ENCODE results near the gene RFK.

The RFK gene

DNA sequence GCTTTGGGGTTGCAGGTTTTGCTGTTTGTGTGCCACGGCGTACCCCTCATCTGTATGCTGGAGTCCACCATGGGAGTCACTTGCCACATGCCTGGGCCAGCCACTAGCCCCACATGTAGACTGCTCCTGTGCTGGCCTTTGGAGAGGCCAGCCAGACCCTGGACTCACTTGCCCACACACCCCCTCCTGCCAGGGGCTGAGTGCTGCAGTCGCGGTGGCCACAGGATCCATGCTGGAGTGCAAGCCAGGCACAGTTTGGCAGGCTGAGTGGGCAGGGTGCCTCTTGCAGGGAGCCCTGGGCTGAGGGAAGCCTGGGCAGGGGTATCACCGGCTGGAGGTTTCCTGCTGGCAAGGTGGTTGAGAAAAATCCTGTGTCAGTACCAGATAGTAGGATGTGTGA lies 39.2 kb upstream of the RFK start:
- TF ChIP-seq, protein P1, sequence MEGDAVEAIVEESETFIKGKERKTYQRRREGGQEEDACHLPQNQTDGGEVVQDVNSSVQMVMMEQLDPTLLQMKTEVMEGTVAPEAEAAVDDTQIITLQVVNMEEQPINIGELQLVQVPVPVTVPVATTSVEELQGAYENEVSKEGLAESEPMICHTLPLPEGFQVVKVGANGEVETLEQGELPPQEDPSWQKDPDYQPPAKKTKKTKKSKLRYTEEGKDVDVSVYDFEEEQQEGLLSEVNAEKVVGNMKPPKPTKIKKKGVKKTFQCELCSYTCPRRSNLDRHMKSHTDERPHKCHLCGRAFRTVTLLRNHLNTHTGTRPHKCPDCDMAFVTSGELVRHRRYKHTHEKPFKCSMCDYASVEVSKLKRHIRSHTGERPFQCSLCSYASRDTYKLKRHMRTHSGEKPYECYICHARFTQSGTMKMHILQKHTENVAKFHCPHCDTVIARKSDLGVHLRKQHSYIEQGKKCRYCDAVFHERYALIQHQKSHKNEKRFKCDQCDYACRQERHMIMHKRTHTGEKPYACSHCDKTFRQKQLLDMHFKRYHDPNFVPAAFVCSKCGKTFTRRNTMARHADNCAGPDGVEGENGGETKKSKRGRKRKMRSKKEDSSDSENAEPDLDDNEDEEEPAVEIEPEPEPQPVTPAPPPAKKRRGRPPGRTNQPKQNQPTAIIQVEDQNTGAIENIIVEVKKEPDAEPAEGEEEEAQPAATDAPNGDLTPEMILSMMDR (IDR thresholded peaks at IDR 0.05; ENCODE audit: insufficient read depth, low read depth, low read length, missing control alignments) = no peak
- H3K4me3 ChIP-seq (ENCODE audit: low read length) = no peak overlapping the region
- DNase-seq (ENCODE audit: low read depth) = no peak

DNA sequence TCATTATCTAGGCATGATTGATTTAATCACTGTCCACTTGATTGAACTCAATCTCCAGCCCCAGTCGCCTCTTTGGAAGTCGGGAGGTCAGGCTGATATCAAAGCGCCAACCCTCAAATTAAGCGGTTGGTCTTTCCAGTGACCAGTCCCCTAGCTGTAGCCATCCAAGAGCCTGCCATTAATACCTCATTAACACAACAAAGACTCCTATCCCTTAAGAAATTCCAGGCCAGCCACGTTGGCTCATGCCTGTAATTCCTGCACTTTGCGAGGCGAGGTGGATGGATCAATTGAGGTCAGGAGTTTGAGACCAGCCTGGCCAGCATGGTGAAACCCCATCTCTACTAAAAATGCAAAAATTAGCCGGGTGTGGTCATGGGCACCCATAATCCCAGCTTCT lies 37.4 kb upstream of the RFK start:
- TF ChIP-seq, protein P1 (IDR thresholded peaks at IDR 0.05; ENCODE audit: insufficient read depth, low read depth, low read length, missing control alignments) = no peak
- no peak for DNase-seq (ENCODE audit: low read depth)
- no peak overlapping the region for H3K4me3 ChIP-seq (ENCODE audit: low read length)

DNA sequence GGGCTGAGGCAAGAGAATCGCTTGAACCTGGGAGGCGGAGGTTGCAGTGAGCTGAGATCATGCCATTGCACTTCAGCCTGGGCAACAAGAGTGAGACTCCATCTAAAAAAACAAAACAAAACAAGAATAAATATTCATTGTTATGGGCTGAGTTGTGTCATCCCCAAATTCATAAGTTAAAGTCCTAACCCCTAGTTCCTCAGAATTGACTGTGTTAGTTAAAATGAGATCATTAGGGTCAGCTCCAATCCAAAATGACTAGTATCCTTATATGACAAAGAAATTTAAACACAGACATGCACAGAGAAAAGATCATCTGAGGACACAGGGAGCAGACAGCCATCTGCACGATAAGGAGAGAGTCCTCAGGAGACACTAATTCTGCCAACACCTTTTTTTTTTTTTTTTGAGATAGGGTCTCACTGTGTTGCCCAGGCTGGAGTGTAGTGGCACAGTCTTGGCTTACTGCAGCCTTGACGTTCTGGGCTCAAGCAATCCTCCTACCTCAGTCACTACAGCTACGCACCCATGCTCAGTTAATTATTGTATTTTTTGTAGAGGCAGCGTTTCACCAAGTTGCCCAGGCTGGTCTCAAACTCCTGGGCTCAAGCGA lies 32.7 kb upstream of the RFK start:
- TF ChIP-seq, protein P1 (IDR thresholded peaks at IDR 0.05; ENCODE audit: insufficient read depth, low read depth, low read length, missing control alignments) = no peak
- no peak for DNase-seq (ENCODE audit: low read depth)

DNA sequence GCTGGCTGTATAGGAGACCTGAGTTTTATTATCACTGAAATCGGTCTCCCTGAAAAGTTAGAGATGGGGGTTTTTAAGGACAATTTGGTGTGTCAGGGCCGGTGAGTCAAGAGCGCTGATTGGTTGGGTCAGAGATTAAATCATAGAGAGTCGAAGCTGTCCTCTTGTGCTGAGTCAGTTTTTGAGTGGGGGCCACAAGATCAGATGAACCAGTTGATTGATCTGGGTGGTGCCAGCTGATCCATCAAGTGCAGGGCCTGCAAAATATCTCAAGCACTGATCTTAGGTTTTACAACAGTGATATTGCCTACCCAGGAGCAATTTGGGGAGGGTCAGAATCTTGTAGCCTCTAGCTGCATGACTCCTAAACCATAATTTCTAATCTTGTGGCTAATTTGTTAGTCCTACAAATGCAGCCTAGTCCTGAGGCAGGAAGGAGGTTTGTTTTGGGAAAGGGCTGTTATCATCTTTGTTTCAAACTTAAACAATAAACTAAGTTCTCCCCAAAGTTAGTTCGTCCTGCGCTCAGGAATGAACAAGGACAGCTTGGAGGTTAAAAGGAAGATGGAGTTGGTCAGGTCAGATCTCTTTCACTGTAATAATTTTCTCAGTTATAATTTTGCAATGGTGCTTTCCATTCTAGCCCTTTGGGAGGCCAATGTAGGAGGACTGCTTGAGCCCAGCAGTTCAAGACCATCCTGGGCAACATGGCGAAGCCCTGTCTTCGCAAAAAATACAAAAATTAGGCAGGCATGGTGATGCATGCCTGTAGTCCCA lies 31.6 kb upstream of the RFK start:
- no peak overlapping the region for H3K4me3 ChIP-seq (ENCODE audit: low read length)
- no peak for DNase-seq (ENCODE audit: low read depth)
- TF ChIP-seq, protein P1 (IDR thresholded peaks at IDR 0.05; ENCODE audit: insufficient read depth, low read depth, low read length, missing control alignments) = no peak

More for the DNA sequence above, 32.7 kb upstream of the RFK start:
- no peak overlapping the region for H3K4me3 ChIP-seq (ENCODE audit: low read length)

DNA sequence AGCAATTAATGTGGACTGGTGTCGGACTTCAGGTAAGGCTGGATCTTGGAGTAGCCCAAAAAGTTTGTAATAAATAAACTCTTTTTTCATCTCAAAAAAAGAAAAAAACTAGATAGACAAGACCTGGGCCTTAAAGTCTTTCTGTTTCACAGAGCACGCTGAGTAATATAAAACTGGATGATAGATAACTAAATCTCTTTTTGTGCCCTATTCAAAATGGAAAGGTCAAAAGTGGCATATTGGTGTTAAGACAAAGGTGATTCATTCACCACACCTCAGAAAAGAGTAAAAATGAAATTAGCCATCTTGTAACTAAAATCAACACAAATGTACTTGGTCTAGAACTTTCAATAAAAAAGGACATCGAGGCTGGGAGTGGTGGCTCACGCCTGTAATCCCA lies 30.3 kb upstream of the RFK start:
- no peak overlapping the region for H3K4me3 ChIP-seq (ENCODE audit: low read length)
- TF ChIP-seq, protein P1 (IDR thresholded peaks at IDR 0.05; ENCODE audit: insufficient read depth, low read depth, low read length, missing control alignments) = no peak
- DNase-seq (ENCODE audit: low read depth) = no peak

DNA sequence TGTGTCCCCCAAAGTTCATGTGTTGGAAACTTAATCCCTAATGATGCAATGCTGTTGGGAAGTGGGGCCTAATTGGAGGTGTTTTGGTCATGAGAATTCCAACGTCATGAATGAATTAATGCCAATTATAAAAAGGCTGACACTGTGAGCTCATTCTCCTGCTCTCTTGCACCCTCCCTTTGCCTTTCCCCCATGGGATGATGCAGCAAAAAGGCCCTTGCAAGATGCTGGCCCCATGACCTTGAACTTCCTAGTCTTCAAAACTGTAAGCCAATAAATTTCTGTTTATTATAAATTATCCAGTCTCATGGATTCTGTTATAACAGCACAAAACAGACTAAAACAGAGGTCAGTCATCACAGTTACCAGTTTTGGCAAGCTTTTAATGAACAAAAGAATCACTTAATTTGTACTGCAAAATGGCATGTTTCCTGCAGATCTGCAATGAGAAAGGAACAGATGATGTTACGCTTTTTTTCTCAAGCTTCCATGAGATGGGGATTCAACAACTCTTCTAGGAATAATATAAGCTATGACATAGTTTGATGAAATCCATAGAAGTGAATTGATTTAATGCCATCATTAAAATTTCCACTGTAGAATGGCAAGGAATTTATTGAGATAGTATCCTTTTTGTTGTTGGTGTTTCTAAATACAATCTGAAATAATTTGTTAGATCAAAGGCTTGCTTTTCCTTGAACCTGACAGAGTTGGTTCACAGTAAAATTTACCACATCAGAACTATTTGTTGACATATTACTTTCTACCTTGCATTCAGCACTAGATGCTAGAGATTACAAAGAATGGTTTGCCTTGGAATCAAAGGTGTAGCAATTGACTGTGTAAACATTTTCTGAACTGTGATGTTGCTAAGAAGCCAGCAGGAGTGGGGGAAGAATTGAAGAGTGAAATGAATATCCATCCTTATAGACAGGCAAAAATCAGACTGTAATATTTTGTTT lies 29.3 kb upstream of the RFK start:
- no peak overlapping the region for H3K4me3 ChIP-seq (ENCODE audit: low read length)
- no peak for DNase-seq (ENCODE audit: low read depth)
- TF ChIP-seq, protein P1 (IDR thresholded peaks at IDR 0.05; ENCODE audit: insufficient read depth, low read depth, low read length, missing control alignments) = no peak

Measured in epithelial cell of esophagus (primary cell).